SJCRH30 (cell line): Measurements from ENCODE around the gene BRK1. TPM values are rescaled to one million over a fixed set of nuclear protein-coding genes. Genes with fewer than 3 reads are reported as not detected.
A peak's percentile ranks its signal among the peaks of the same experiment; 100 is the strongest.
"Not testable (repeated sequence)": the region's sequence is repeated elsewhere in the genome, so short reads cannot be mapped to it uniquely, and the experiment has no call there.

Experiments used
- DNase-seq, 2 experiments: peaks; one replicate each; pipeline ENCODE4 v3.0.0-alpha.2; 2015 to 2020
- H3K27ac ChIP-seq: fragments of 250-450 bp; sonication (Bioruptor Pico); 2 replicates; pipeline ENCODE4 v1.5.1; 2020; ENCODE audit warnings: mild to moderate bottlenecking, moderate library complexity
- H3K27me3 ChIP-seq: fragments of 250-450 bp; sonication (Bioruptor Pico); 2 replicates; pipeline ENCODE4 v1.5.1; 2020; ENCODE audit warnings: mild to moderate bottlenecking, moderate library complexity
- H3K36me3 ChIP-seq: fragments of 250-450 bp; sonication (Bioruptor Pico); 2 replicates; pipeline ENCODE4 v1.5.1; 2020; ENCODE audit warnings: mild to moderate bottlenecking, moderate library complexity
- H3K4me1 ChIP-seq: fragments of 250-450 bp; sonication (Bioruptor Pico); 2 replicates; pipeline ENCODE4 v1.5.1; 2020; ENCODE audit warnings: mild to moderate bottlenecking, moderate library complexity
- H3K4me3 ChIP-seq: fragments of 250-450 bp; sonication (Bioruptor Pico); 2 replicates; pipeline ENCODE4 v1.5.1; 2020; ENCODE audit warnings: mild to moderate bottlenecking, moderate library complexity
- H3K9me3 ChIP-seq: fragments of 250-450 bp; sonication (Bioruptor Pico); replicated peaks from 2 replicates; pipeline ENCODE4 v1.5.1; 2020; ENCODE audit warnings: mild to moderate bottlenecking, moderate library complexity
- total RNA-seq: library from RNA; depleted of rRNA; stranded (reverse); fragments of >200 nt; shearing (Covaris generic); gene quantifications from 2 replicates; pipeline ENCODE4 v1.2.3, GENCODE V29; 2014

The BRK1 gene
- total RNA-seq, 1 experiment from 2014 or later = 119 TPM

GRCh38 chr3:10121064-10121463, 5.6 kb downstream of the BRK1 start:
- Histone ChIP-seq H3K9me3 (no peaks in the 10 kb centered on the region), H3K4me3 (no peak overlapping the region), H3K4me1 (no peaks in the 10 kb centered on the region), H3K27ac (no peak overlapping the region), H3K36me3 (peaks cover 16% of the 10 kb centered on the region), H3K27me3 (no peaks in the 10 kb centered on the region)
- no peak for DNase-seq

GRCh38 chr3:10122724-10123123, 7.2 kb downstream of the BRK1 start:
- Histone ChIP-seq H3K4me3 (no peak overlapping the region), H3K27ac (no peak overlapping the region), H3K9me3 (no peaks in the 10 kb centered on the region), H3K36me3 (peaks cover 25% of the 10 kb centered on the region), H3K27me3 (no peaks in the 10 kb centered on the region), H3K4me1 (no peaks in the 10 kb centered on the region)
- DNase-seq = no peak

- H3K27me3 ChIP-seq, H3K27ac ChIP-seq, H3K36me3 ChIP-seq, DNase-seq, H3K4me1 ChIP-seq, H3K9me3 ChIP-seq, H3K4me3 ChIP-seq: not testable (repeated sequence)
Observed at GRCh38 chr3:10135872-10136271, 20.4 kb downstream of the BRK1 start.

GRCh38 chr3:10136426-10137005, 21.0 kb downstream of the BRK1 start:
- Histone ChIP-seq H3K27me3 (no peaks in the 10 kb centered on the region), H3K27ac (no peak overlapping the region), H3K36me3 (no peaks in the 10 kb centered on the region), H3K4me3 (no peak overlapping the region), H3K4me1 (no peaks in the 10 kb centered on the region), H3K9me3 (no peaks in the 10 kb centered on the region)
- DNase-seq = no peak

- no peak overlapping the region for H3K27ac ChIP-seq
- DNase-seq = no peak
- H3K4me3 ChIP-seq = no peak overlapping the region
- no peaks in the 10 kb centered on the region for H3K9me3 ChIP-seq
- no peaks in the 10 kb centered on the region for H3K27me3 ChIP-seq
- no peaks in the 10 kb centered on the region for H3K4me1 ChIP-seq
- H3K36me3 ChIP-seq = no peaks in the 10 kb centered on the region
Observed at GRCh38 chr3:10137178-10137577, 21.7 kb downstream of the BRK1 start.

- Histone ChIP-seq H3K4me3 (peak overlapping the region; percentile 73), H3K27me3 (no peaks in the 10 kb centered on the region), H3K4me1 (no peaks in the 10 kb centered on the region; the same call in 1 of the 2 replicates), H3K9me3 (no peaks in the 10 kb centered on the region), H3K36me3 (peaks cover 9% of the 10 kb centered on the region; the same call in 1 of the 2 replicates), H3K27ac (peak overlapping the region; percentile 71)
- DNase-seq = peak in 1 of 2 experiments; percentile 9
Observed at GRCh38 chr3:10140996-10141546, 25.6 kb downstream of the BRK1 start.

GRCh38 chr3:10142707-10143560, 27.5 kb downstream of the BRK1 start:
- H3K4me1 ChIP-seq = no peaks in the 10 kb centered on the region; the same call in 1 of the 2 replicates
- H3K36me3 ChIP-seq = peaks cover 15% of the 10 kb centered on the region
- no peak for DNase-seq
- H3K4me3 ChIP-seq = peak overlapping the region; percentile 73
- H3K9me3 ChIP-seq = no peaks in the 10 kb centered on the region
- H3K27ac ChIP-seq = no peak overlapping the region
- no peaks in the 10 kb centered on the region for H3K27me3 ChIP-seq

- no peak for DNase-seq
- no peaks in the 10 kb centered on the region for H3K9me3 ChIP-seq
- H3K27me3 ChIP-seq = no peaks in the 10 kb centered on the region
- H3K4me1 ChIP-seq = no peaks in the 10 kb centered on the region; the same call in 1 of the 2 replicates
- peaks cover 15% of the 10 kb centered on the region for H3K36me3 ChIP-seq
- H3K27ac ChIP-seq = no peak overlapping the region
- H3K4me3 ChIP-seq = no peak overlapping the region
Observed at GRCh38 chr3:10145685-10146084, 30.2 kb downstream of the BRK1 start.

GRCh38 chr3:10149226-10149625, 33.8 kb downstream of the BRK1 start:
- no peak overlapping the region for H3K4me3 ChIP-seq

GRCh38 chr3:10150987-10151386, 35.5 kb downstream of the BRK1 start:
- Histone ChIP-seq H3K27me3 (no peaks in the 10 kb centered on the region), H3K36me3 (peaks cover 15% of the 10 kb centered on the region; the same call in 1 of the 2 replicates), H3K4me3 (no peak overlapping the region), H3K9me3 (no peaks in the 10 kb centered on the region), H3K4me1 (no peaks in the 10 kb centered on the region), H3K27ac (no peak overlapping the region)
- no peak for DNase-seq

More at GRCh38 chr3:10149226-10149625, 33.8 kb downstream of the BRK1 start:
- no peaks in the 10 kb centered on the region for H3K9me3 ChIP-seq
- DNase-seq = no peak
- no peak overlapping the region for H3K27ac ChIP-seq
- H3K27me3 ChIP-seq = no peaks in the 10 kb centered on the region
- H3K36me3 ChIP-seq = peaks cover 20% of the 10 kb centered on the region; the same call in 1 of the 2 replicates
- no peaks in the 10 kb centered on the region for H3K4me1 ChIP-seq

- no peak for DNase-seq
- no peaks in the 10 kb centered on the region for H3K4me1 ChIP-seq
Observed at GRCh38 chr3:10154335-10155122, 39.1 kb downstream of the BRK1 start.

GRCh38 chr3:10155123-10155472, 39.6 kb downstream of the BRK1 start:
- Histone ChIP-seq H3K27ac (no peak overlapping the region), H3K9me3 (no peaks in the 10 kb centered on the region), H3K27me3 (no peaks in the 10 kb centered on the region), H3K36me3 (peaks cover 9% of the 10 kb centered on the region; the same call in 1 of the 2 replicates), H3K4me3 (no peak overlapping the region), H3K4me1 (no peaks in the 10 kb centered on the region)
- no peak for DNase-seq

More at GRCh38 chr3:10154335-10155122, 39.1 kb downstream of the BRK1 start:
- H3K36me3 ChIP-seq = peaks cover 9% of the 10 kb centered on the region; the same call in 1 of the 2 replicates
- no peak overlapping the region for H3K4me3 ChIP-seq
- H3K27me3 ChIP-seq = no peaks in the 10 kb centered on the region
- H3K27ac ChIP-seq = no peak overlapping the region
- H3K9me3 ChIP-seq = no peaks in the 10 kb centered on the region

GRCh38 chr3:10155658-10156057, 40.2 kb downstream of the BRK1 start:
- peaks cover 9% of the 10 kb centered on the region; the same call in 1 of the 2 replicates for H3K36me3 ChIP-seq
- H3K4me1 ChIP-seq = no peaks in the 10 kb centered on the region
- DNase-seq = no peak
- no peak overlapping the region for H3K27ac ChIP-seq
- H3K9me3 ChIP-seq = no peaks in the 10 kb centered on the region
- H3K4me3 ChIP-seq = no peak overlapping the region
- no peaks in the 10 kb centered on the region for H3K27me3 ChIP-seq

- DNase-seq = no peak
- H3K4me1 ChIP-seq = no peaks in the 10 kb centered on the region
- no peaks in the 10 kb centered on the region for H3K27me3 ChIP-seq
- no peaks in the 10 kb centered on the region; the same call in 1 of the 2 replicates for H3K36me3 ChIP-seq
- H3K27ac ChIP-seq = no peak overlapping the region
- H3K4me3 ChIP-seq = no peak overlapping the region
- no peaks in the 10 kb centered on the region for H3K9me3 ChIP-seq
Observed at GRCh38 chr3:10157031-10157430, 41.6 kb downstream of the BRK1 start.
